ENCODE measurements around the gene HOXB4.
A peak's percentile ranks its signal among the peaks of the same experiment; 100 is the strongest.

DNA sequence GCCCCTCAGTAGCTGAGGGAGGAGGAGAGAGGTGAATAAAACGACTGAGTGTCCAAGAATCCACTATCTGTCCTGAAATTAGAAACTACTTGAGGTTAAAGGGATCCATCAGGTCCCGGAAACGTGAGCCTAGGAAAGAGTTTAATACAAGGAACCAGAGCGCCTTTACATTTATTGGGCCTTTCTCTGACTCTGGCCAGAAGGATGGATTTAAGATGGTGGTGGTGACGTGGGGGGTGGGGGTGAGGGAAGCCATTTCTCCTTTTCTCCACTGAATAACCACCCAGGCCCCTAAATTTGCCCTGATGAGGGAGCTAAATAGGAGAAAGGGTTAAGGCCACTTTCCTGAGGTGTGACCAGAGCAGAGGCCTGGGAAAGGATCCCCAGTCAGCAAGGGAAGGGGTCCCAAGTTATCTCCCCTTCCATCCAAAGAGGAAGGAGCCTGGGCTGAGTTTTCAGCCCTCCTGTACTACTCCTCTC is 49.0 kb upstream of the HOXB4 start:
- TF ChIP-seq, protein P1, sequence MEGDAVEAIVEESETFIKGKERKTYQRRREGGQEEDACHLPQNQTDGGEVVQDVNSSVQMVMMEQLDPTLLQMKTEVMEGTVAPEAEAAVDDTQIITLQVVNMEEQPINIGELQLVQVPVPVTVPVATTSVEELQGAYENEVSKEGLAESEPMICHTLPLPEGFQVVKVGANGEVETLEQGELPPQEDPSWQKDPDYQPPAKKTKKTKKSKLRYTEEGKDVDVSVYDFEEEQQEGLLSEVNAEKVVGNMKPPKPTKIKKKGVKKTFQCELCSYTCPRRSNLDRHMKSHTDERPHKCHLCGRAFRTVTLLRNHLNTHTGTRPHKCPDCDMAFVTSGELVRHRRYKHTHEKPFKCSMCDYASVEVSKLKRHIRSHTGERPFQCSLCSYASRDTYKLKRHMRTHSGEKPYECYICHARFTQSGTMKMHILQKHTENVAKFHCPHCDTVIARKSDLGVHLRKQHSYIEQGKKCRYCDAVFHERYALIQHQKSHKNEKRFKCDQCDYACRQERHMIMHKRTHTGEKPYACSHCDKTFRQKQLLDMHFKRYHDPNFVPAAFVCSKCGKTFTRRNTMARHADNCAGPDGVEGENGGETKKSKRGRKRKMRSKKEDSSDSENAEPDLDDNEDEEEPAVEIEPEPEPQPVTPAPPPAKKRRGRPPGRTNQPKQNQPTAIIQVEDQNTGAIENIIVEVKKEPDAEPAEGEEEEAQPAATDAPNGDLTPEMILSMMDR (conservative IDR thresholded peaks at IDR 0.05 in 1 of 2, IDR thresholded peaks at IDR 0.05 in 1 of 2; ENCODE audit: low read depth in 1 of 2, low read length in 2 of 2) = no peak
- peak; percentile 49 for TF ChIP-seq EZH2 (IDR thresholded peaks at IDR 0.05; ENCODE audit: low read length, missing control alignments)
